Activated T-cell treated with anti-CD3 and anti-CD28 coated beads, Interleukin-2, amount 50 U/mL, for 48 hours (primary cell): ENCODE data around the gene TMEM86B.
"Not testable (repeated sequence)": the region's sequence is repeated elsewhere in the genome, so short reads cannot be mapped to it uniquely, and the experiment has no call there.

Experiments used
- DNase-seq, 2 experiments: peaks; one replicate each; pipeline ENCODE4 v3.0.0-alpha.2; 2020

Gene TMEM86B

DNA sequence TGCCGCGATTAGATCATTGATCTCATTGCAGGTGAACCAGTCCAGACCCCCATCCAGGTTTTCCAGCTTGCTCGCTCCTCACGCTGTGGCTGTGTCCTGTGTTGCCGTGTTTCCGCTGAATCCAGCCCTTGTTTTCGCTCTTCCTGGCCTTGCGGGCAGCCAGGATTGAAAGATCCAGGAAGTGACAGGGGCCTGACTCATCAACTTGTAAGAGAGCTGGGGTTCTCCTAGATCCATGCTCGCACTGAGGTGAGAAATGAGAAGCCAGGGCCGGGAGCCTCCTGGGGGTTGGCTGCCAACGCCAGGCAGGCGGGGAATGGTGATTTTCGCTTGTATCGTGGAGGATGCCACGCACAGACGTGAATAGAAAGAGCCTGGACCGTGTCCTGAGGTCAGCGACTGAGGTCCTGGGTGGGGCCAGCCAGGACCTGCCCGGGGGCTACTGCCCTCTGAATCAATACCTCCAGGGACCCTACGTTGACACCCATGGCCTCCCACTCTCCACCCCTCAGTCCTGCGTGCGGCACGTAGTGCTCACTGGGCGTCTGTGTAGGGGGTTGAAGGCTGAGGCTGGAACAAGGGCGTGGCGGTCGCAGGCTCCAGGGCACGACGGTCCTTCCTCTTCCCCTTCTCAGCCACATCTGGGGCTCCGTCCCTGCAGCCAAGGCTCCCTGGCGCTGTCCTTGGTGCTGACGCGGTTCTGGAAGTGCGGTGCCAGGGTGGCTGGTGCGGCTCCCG lies 11.9 kb downstream of the TMEM86B start:
- peak; percentile 66 to 72 for DNase-seq

- DNase-seq, result no peak
Measured at GRCh38 chr19:55213547-55213946, 15.0 kb downstream of the TMEM86B start.

DNA sequence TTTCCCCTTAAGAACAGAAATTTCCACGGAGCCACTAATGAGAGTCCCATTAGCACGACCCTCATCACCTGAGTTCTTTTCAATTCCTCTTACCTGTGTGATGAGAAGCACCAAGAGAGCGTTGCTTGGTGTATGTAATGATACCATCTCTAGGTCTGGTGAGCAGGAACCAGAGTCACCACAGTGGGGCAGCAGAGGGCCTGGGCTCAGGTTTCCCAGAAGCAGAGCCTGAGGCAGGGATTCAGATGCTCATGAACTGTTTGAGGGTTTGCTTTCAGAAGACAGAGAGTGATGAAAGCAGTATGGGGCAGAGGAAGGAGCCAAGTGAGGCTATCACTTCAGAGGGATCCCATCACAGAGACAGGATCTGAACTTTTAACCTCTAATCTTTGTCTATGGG lies 16.1 kb downstream of the TMEM86B start:
- peak; percentile 62 to 72 for DNase-seq

DNA sequence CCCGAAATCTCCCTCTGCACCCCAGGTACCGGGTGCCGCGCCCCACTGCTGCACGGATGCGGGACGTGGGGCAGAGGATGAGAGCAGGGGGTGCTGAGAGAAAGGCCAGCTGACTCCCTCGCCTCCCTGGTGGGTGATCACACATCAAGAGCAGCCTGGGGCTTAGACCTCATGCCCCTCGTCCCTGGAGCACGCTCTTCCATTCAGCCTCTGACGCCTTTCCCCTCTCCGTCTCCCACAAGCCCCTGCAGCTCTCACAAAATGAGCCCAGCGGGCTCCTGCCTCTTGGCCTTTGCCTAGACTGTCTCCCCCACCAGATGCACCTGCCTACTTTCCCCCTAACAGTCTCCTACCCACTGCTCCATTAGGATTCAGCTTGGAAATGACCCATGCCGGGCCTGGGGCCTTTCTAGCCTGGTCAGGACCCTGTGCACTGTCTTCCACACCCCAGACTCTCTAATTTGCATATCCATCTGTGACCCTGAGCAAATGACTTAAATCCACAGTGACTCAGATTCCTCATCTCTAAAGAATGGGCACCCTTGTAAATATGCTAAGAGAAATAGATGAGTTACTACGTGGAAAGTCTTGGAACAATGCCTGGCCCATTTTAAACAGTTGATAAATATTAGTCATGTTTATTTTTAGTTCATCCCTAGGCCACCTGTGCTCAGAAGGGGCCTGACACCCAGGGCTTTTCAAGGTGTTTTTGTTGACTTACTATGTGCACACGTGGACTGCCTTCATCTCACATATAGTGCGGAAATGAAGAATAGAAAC lies 18.7 kb downstream of the TMEM86B start:
- DNase-seq, result no peak

GRCh38 chr19:55208880-55209692 lies 19.5 kb downstream of the TMEM86B start, which contains the start of gene PTPRH:
Gene PTPRH (minus strand): TSS chr19:55209501. CDS start chr19:55209433, 68 bp downstream.
- no peak for DNase-seq

DNA sequence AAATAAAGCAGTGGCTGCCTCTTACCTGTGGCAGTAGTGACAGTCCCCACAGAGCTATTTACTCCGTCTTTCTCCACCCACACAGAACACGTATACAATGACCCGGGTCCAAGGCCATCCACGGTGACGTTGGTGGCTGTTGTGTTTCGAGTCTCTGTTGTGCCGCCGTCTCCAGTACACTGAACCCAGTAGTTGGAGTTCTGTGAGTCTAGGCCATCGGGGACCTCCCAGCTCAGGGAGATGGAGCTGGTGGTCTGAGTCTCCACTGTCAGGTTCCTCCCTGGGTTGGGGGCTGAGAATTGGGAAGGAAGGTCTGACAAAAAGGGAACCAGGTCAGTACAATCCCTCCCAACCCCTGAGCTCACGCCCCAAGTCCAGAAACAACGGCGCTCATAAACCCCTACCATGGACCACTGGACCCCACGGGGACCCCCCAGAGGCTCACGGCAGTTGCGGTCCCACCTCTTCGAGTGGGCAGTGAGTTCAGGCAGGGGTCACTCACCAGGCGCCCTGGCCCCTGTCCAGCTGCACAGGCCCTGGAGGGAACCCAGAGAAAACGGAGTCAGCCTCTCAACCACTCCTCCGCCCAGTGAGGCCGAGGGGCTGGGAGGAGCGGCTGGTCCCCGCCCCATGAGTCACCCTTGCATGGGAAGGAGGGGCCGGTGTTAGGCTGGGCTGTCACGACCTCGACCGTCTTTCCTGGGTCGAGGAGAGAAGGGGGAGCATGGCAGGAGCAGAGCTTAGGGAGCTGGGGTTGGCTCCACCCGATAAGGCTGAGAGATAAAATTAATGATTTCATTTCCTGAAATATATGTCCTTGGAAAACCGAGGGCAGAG lies 21.7 kb downstream of the TMEM86B start:
- peak; percentile 60 to 73 for DNase-seq

DNA sequence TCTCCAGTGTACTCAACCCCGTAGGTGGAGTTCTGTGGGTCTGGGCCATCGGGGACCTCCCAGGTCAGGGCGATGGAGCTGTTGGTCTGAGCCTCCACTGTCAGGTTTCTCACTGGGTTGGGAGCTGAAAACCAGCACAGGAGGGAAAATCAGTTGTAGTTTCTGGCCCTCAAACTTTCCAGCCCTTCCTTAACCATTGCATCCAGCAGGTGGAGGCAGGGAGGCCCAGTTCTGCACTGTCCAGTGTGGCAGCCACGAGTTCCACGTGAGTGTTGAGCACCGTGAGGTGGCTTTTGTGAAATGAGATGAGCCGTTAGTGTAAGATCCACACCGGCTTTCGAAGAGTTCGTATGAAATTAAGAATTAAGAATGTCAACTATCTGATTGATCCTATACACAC lies 26.4 kb downstream of the TMEM86B start:
- DNase-seq, result not testable (repeated sequence)

GRCh38 chr19:55199620-55200204 lies 28.9 kb downstream of the TMEM86B start:
- no peak for DNase-seq

DNA sequence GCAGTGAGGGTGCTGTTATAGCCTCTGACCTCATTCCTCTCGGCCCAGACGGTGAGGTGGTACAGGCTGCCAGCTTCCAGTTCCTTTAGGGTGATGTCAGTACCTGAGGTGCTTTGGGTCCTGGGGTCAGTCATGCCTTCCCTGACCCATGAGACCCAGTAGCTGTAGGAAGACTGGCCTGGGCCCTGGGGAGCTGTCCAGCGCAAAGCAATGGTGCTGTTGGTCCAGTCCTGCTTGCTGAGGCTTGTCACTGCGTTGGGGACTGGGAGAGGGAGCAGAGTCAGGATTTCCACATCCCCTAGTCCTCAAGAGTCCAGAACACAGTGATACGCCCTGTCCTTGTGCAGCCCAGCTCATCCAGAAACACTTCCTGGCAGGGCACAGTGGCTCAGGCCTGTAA lies 29.9 kb downstream of the TMEM86B start:
- DNase-seq, result no peak

GRCh38 chr19:55197528-55197927 lies 31.0 kb downstream of the TMEM86B start:
- no peak for DNase-seq

- no peak for DNase-seq
Measured at GRCh38 chr19:55196803-55197202, 31.8 kb downstream of the TMEM86B start.

- DNase-seq, result no peak
Measured at GRCh38 chr19:55193481-55193880, 35.1 kb downstream of the TMEM86B start.

GRCh38 chr19:55189403-55189835 lies 39.1 kb downstream of the TMEM86B start:
- DNase-seq, result no peak

DNA sequence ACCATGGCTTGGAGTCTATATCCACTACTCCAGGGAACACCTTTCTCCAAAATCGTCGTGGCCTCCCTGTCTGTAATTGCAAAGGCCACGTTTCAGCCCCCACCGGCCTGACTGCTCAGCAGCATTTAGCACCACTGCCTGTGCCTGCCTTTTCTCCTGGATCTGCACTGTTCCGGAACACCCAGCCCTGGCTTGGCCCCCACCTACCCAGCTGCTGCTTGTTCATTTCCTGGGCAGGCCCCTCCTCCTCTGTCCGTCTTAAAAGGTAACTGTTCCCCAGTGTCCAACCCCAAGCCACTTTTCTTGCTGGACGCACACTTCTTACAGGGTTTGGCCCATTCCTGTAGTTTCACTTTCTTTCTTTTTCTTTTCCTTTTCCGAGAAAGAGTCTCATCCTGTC lies 39.9 kb downstream of the TMEM86B start:
- DNase-seq, result no peak

DNA sequence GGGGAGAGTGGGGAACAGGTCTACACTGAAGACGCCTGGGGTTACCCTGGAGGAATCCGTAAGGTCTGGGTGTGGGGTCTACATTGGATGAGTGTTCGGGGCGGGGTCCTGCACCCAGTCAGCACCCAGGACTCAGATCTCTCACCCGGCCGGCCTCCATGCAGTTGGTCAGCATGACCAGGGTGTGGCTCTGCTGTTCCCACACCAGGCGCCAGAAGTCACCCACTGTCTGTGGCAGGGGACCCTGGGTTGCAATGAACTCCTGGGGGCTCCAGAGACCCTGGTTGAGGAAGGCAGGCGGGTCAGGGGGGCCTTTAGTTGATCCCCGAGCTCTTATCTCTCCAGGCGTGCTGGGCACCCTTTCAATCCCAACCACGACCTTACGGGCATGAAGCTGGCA lies 42.5 kb downstream of the TMEM86B start:
- DNase-seq, result no peak

DNA sequence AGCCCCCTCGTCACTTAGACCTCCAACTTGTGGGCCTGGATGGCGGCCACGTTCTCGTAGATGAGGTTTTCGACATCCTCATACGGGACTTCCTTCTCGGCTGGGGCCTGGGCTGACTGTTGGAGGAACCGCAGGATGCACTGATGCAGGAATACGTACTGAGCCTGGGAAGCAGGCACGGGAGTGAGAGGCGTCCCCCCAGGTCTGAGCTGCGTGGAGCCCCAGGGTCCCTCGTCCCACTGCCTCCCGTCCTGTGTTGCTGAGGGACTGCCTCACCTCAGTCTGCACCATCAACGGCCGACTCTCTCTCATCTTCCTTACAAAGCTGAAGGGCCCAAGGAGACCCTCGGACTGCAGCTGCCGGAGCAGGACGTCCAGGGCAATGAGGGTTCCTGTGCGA lies 46.8 kb downstream of the TMEM86B start:
- DNase-seq, result no peak

- DNase-seq, result peak; percentile 73 to 81
Measured at GRCh38 chr19:55179606-55180484, 48.7 kb downstream of the TMEM86B start, which contains the start of gene SYT5. Gene SYT5 (minus strand): TSS chr19:55180289. CDS start chr19:55179041, 1,248 bp downstream.

- peak; percentile 90 to 92 for DNase-seq
Measured at GRCh38 chr19:55178781-55179599, 49.6 kb downstream of the TMEM86B start.
